GM21360 (cell line): ENCODE measurements around the gene SEC14L5.

Source experiments
- ATAC-seq: cut with Tn5 transposase; IDR thresholded peaks from one replicate; pipeline ENCODE4 v1.9.1; 2021; ENCODE audit warnings: mild to moderate bottlenecking, moderate library complexity; ENCODE audit not compliant: unreplicated experiment

SEC14L5 gene

DNA sequence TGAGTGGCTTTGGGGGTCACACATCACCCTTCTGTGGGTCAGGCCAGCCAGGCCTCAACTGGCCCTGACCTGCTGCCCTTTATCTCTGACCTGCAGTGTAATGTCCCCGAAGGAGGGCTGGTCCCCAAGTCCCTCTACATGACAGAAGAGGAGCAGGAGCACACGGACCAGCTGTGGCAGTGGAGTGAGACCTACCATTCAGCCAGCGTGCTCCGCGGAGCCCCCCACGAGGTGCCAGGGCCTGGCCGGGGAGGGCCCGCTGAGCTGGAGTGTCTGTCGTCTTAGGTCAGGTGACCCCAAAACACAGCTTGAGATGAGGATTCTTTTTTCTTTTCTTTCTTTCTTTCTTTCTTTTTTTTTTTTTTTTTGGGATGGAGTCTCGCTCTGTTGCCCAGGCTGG is 49.1 kb downstream of the SEC14L5 start:
- ATAC-seq: no peak

DNA sequence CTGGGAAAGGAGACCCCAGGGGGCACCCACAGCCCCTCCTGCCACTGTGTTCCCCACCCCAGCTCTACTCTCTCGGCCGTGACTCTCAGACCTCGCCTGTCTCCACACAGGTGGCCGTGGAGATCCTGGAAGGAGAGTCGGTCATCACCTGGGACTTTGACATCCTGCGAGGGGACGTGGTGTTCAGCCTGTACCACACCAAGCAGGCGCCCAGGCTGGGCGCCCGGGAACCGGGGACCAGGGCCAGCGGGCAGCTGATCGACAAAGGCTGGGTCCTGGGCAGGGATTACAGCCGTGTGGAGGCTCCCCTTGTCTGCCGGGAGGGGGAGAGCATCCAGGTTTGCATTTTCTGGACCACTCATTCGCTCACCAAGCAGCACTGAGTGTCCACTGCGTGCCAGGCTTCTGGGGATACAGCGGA is 50.2 kb downstream of the SEC14L5 start:
- no peak for ATAC-seq

- no peak for ATAC-seq
These were observed 52.6 kb downstream of the SEC14L5 start for GRCh38 chr16:5010576-5011329.

DNA sequence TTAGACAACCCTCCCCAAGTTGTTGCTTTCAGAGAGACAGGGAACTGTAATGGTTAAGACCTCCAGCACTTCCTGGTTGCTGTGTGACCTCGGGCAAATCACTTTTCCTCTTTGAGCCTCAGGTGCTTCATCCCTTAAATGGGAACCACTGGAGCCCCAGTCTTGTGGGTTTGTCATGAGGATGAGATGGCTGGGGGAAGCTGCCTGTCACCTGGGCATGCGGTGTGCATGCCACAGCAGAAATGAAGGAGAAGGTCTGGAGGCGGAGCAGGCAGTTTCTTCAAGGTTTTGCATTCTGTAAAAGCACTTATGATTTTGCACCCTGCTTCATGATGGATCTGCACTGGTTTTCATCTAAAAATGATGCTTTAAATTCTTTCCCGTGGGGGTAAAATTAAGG is 53.5 kb downstream of the SEC14L5 start:
- no peak for ATAC-seq

- ATAC-seq: no peak
These were observed 54.8 kb downstream of the SEC14L5 start for GRCh38 chr16:5012887-5013286.

- ATAC-seq: no peak
These were observed 57.2 kb downstream of the SEC14L5 start for GRCh38 chr16:5015351-5015750.

GRCh38 chr16:5015887-5016286 is 57.8 kb downstream of the SEC14L5 start:
- ATAC-seq: no peak

DNA sequence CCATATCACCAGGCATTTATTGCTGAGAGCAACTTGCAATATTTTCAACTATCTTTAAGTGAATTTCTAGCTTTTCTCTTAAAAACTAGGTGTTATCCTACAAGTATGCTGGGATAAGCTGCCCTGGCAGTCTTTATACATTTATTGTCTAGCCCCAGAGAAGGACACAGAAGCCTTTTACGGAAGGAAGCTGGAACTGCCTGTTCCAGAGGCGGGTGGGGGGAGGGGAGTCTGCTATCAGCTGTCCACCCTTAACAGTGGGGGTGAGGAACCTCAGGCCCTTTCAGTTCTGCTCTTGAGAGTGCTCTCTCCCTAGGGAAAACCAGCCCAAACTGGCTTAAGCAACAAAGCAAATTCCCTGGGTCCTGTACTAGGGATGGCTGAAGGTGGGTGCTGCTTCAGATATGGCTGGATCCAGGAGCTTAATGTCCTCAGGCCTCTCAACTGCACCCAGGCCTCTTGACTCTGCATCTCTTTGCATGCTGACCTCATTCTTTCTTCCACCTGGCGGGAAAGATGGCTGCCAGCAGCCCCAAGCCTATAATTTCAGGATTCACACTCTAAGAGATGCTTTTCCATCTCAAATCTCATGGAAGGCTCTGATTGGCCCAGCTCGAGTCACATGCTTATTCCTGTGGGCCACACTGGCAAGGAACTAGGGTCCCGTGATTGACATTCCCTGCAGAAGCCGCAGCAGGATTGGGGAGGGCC is 59.0 kb downstream of the SEC14L5 start:
- ATAC-seq: no peak

DNA sequence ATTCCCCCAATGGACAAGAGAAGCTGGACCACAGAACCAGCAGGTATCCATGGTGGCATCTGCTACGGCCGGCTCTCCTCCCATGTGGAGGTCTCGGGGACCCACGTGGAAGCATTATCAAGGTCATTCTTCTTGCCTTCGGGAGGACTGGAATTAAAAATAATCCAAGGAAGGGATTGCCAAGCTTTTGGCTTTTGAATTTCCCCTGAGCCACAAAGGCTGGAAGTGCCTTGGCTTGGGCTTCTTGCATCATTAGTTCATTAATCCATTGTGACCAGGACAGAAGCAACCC is 59.5 kb downstream of the SEC14L5 start:
- ATAC-seq: no peak

DNA sequence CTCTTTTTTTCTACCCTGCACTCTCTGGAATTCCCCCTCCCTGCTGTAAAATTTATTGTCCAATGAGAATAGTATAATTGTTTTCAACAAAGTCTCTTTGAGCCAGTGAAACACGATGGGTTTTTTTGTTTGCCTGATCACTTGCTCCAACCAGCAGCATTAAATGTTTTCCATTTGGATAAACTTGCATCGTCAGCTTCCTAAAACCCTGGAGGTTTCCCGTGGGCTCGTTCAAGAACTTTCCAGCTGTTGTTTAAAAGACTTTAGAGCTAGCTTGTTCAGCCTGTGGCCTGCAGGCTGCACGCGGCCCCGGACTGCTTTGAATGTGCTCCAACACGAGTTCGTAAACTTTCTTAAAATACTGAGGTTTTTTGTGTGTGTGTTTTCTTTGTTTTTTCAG is 60.7 kb downstream of the SEC14L5 start:
- no peak for ATAC-seq

DNA sequence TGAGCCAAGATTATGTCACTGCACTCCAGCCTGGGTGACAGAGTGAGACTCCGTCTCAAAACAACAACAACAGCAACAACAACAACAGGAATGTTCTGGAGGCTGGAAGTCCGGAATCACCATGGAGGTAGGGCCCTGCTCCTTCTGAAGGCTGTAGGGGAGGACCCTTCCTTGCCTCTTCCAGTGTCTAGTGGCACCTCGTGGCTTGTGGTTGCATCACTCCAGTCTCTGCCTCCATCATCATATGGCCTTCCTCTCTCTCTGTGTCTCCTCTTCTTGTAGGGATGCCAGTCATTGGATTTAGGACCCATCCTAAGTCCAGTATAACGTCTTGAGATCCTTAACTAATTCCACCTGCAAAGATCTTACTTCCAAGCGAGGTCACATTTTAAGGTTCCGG is 61.6 kb downstream of the SEC14L5 start:
- ATAC-seq: no peak

DNA sequence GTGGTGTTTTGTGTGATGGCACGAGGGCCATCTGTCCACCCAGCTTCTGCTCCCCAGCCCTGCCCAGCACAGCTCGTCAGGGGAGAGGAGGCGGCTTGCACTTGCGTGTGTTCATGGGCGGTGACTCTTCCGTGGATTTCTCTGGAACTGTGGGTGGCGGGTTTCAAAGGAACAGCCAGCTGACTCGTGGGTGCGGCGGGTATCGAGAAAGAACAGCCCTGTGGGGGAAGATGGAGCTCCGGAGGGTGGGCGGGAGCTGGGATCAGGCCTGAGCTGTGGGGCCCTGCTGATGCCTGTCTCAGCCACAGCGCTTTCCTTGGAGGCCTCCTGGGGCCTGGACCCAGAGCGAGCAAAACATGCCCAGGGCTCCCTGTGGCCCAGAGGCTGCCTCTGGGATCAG is 62.4 kb downstream of the SEC14L5 start:
- no peak for ATAC-seq

DNA sequence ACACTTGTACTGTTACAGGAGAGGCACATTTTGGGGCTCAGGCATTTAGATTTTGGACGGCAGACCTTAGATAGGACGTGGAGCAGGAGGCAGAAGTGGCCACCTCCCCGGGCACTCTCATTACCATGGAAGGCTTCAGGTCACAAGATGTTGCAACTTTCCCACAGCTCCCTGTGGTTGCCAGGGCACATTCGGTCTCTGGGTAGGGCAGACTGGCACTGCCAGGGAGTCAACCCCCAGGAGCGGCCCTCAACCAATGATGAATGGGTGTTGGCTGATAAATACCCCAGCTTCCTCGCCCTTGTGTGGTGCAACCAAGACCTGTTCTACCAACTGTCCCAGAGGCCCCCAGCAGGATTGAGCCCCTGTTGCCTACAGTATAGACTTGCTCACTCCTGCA is 64.4 kb downstream of the SEC14L5 start:
- no peak for ATAC-seq

- no peak for ATAC-seq
These were observed 66.5 kb downstream of the SEC14L5 start for GRCh38 chr16:5024632-5025031.

DNA sequence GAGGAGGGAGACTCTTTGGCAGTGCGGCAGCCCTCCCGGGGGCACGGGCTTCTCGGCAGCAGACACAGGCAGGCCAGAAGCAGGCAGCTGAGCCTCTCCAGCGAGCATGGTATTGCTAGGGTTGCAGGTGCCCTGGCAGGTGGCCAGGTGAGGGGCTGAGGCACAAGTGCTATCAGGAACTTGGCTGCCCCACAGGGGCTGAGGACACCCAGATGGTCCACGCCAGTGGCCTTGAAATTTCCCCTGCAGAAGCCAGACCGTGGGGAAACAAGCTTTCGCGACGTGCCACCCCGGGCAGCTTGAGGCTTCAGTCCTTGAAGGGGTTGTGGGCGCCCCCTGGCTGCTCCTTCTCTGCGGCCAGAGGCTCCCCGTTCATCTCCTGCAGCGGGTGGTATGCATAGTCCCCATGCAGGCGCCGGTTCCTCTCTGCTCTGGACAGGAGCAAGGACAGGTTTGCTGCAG is 67.1 kb downstream of the SEC14L5 start:
- ATAC-seq: no peak

DNA sequence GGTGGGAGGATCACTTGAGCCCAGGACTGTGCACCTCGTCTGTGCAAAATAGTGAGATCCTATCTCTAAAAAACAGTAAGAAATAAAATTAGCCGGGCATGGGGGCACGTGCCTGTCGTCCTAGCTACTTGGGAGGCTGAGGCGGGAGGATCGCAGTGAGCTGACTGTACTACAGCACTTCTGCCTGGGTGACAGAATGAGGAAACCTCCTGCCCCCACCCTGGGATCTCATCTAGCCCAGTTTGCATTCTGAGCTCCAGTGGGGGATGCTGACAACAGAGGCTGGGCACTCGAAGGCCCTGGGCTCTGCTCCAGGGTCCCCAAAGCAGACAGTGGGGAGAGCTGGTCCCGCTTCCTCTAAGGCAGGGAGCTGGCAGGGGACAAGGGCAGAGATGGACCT is 68.5 kb downstream of the SEC14L5 start:
- ATAC-seq: no peak

- ATAC-seq: no peak
These were observed 69.0 kb downstream of the SEC14L5 start for GRCh38 chr16:5027086-5027485.

DNA sequence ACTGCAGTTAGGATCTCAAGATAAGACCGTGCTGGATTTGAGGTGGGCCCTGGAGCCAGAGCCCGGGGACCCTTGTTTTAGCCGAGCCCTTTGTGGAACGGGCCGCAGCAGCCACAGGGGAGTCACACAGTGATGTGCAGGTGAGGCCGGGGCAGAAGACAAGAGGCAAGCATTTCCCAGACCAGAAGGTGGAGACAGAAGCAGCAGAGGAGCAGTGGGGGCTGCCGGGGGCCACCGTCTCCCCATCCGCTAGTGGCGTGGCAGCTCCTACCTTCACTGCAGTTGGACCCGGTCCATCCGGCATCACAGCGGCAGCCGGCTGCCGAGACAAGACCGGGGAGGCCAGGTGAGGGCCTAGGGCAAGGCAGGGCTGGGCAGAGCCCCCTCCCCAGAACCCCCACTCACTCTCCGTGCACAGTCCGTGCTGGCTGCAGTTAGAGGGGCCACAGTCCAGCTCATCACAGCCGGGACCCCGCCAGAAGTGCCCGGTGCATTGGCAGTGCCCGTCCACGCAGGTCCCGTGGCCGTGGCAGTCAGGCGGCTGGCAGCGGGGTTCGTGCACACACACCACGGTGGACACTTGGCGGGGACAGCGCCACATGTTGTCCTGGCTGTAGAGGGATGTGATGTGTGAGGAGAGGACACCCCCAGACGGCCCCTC is 69.6 kb downstream of the SEC14L5 start:
- ATAC-seq: no peak

DNA sequence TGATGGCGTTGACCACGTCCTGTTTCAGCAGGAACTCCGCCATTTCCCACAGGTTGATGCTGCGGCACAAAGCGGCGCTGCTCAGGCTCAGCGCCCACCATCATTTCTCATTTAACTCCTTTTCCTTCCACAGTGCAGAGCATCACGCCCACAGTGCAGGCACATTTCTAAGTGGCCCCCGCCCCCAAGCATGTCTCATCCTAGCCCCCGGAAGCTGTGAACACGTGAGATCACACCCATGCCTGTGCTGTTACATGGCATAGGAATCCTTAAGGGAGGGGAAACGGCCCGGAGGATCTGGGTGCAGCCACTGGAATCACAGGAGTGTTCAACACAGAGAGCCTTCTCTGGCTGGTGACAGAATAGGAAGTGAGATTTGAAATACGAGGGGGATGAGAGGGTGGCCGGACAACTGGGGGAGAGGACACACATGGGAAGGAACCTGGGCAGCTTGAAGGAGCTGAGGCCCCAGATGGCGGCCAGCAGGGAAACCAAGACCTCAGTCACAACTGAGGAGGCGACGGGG is 70.9 kb downstream of the SEC14L5 start:
- no peak for ATAC-seq

GRCh38 chr16:5030251-5030870 is 72.2 kb downstream of the SEC14L5 start:
- no peak for ATAC-seq

- ATAC-seq: no peak
These were observed 73.5 kb downstream of the SEC14L5 start for GRCh38 chr16:5031601-5032000.
